WTC11 (cell line): ENCODE results near the gene IGFL2. TPM values are rescaled to one million over a fixed set of nuclear protein-coding genes. Genes with fewer than 3 reads are reported as not detected.
"Not testable (repeated sequence)": the region's sequence is repeated elsewhere in the genome, so short reads cannot be mapped to it uniquely, and the experiment has no call there.

ENCODE experiments used
- ATAC-seq: fragments of 200-7000 bp; cut with Tn5 transposase; 2 replicates; pipeline ENCODE4 v1.10.0; 2021; ENCODE audit warnings: mild to moderate bottlenecking, moderate library complexity
- CTCF ChIA-PET: fragments of 300-600 bp; sonication (Branson Sonifier 250); formaldehyde crosslinking; loops from one replicate; lab custom pipeline; 2021; ENCODE audit warnings: antibody characterized with exemption; lab: Charles Lee
- POLR2A ChIA-PET: fragments of 350-600 bp; sonication (Branson Sonifier 250); formaldehyde crosslinking; loops from one replicate; lab custom pipeline; 2021; ENCODE audit warnings: antibody characterized with exemption; lab: Charles Lee
- DNase-seq: peaks from one replicate; pipeline ENCODE4 v3.0.0; 2021; ENCODE audit warnings: low spot score
- H3K27ac Mint-ChIP-seq: 2 replicates; pipeline ENCODE4 v1.8.0; 2021; ENCODE audit warnings: mixed read lengths
- H3K27me3 Mint-ChIP-seq: 2 replicates; pipeline ENCODE4 v1.8.0; 2021; ENCODE audit warnings: low read depth, mild to moderate bottlenecking, moderate library complexity, mixed read lengths
- H3K36me3 Mint-ChIP-seq: 2 replicates; pipeline ENCODE4 v1.8.0; 2021; ENCODE audit warnings: mixed read lengths
- H3K4me1 Mint-ChIP-seq: 2 replicates; pipeline ENCODE4 v1.8.0; 2022; ENCODE audit warnings: mixed read lengths
- H3K4me3 Mint-ChIP-seq: 2 replicates; pipeline ENCODE4 v1.8.0; 2021; ENCODE audit warnings: mild to moderate bottlenecking, moderate library complexity, mixed read lengths
- H3K9me3 Mint-ChIP-seq: 2 replicates; pipeline ENCODE4 v1.8.0; 2021; ENCODE audit warnings: mixed read lengths
- CTCF ChIP-seq: fragments of 200-600 bp; IDR thresholded peaks from 2 replicates; pipeline ENCODE4 v1.8.0; 2022; ENCODE audit warnings: antibody characterized with exemption
- E2F1 ChIP-seq: sonication (generic); formaldehyde crosslinking; IDR thresholded peaks from 2 replicates; pipeline ENCODE4 v1.8.0; 2022; ENCODE audit warnings: mild to moderate bottlenecking, missing genetic modification reagents
- EMX1 ChIP-seq: fragments of 250-450 bp; sonication (Bioruptor Pico); IDR thresholded peaks from 2 replicates; pipeline ENCODE4 v1.8.0; 2021; ENCODE audit warnings: mild to moderate bottlenecking
- FOXK1 ChIP-seq: sonication (generic); formaldehyde crosslinking; IDR thresholded peaks from 2 replicates; pipeline ENCODE4 v1.8.0; 2022; ENCODE audit warnings: mild to moderate bottlenecking, moderate library complexity, missing genetic modification reagents
- GABPB1 ChIP-seq: sonication (generic); formaldehyde crosslinking; IDR thresholded peaks from 2 replicates; pipeline ENCODE4 v1.8.1; 2023; ENCODE audit warnings: mild to moderate bottlenecking, missing genetic modification reagents
- GTF2I ChIP-seq: fragments of 250-450 bp; sonication (Bioruptor Pico); conservative IDR thresholded peaks from 2 replicates; pipeline ENCODE4 v1.4.0; 2021; ENCODE audit warnings: mild to moderate bottlenecking
- HMGA2 ChIP-seq: fragments of 250-450 bp; sonication (Bioruptor Pico); IDR thresholded peaks from 2 replicates; pipeline ENCODE4 v1.4.0; 2021; ENCODE audit warnings: mild to moderate bottlenecking, moderate library complexity
- JUN ChIP-seq: sonication (generic); formaldehyde crosslinking; IDR thresholded peaks from 2 replicates; pipeline ENCODE4 v1.8.0; 2023; ENCODE audit warnings: mild to moderate bottlenecking, missing genetic modification reagents
- MLX ChIP-seq: sonication (generic); formaldehyde crosslinking; IDR thresholded peaks from 2 replicates; pipeline ENCODE4 v1.8.1; 2023; ENCODE audit warnings: mild to moderate bottlenecking, missing genetic modification reagents, moderate library complexity
- NFE2L1 ChIP-seq: sonication (generic); formaldehyde crosslinking; IDR thresholded peaks from 2 replicates; pipeline ENCODE4 v1.8.1; 2023; ENCODE audit warnings: missing genetic modification reagents
- NR3C1 ChIP-seq: sonication (generic); formaldehyde crosslinking; conservative IDR thresholded peaks from 2 replicates; pipeline ENCODE4 v1.8.1; 2023; ENCODE audit warnings: low read depth, mild to moderate bottlenecking, missing genetic modification reagents
- PRRX2 ChIP-seq: fragments of 250-450 bp; sonication (Bioruptor Pico); IDR thresholded peaks from 2 replicates; pipeline ENCODE4 v1.8.0; 2021; ENCODE audit warnings: mild to moderate bottlenecking
- RELA ChIP-seq: sonication (generic); formaldehyde crosslinking; IDR thresholded peaks from 2 replicates; pipeline ENCODE4 v1.8.1; 2022; ENCODE audit warnings: missing genetic modification reagents, mild to moderate bottlenecking, borderline replicate concordance
- SMAD4 ChIP-seq: sonication (generic); formaldehyde crosslinking; IDR thresholded peaks from 2 replicates; pipeline ENCODE4 v1.8.0; 2022; ENCODE audit warnings: mild to moderate bottlenecking, missing genetic modification reagents
- TEAD4 ChIP-seq: sonication (generic); formaldehyde crosslinking; IDR thresholded peaks from 2 replicates; pipeline ENCODE4 v1.8.0; 2022; ENCODE audit warnings: mild to moderate bottlenecking, missing genetic modification reagents
- ZBTB21 ChIP-seq: sonication (generic); formaldehyde crosslinking; IDR thresholded peaks from 2 replicates; pipeline ENCODE4 v1.8.1; 2023; ENCODE audit warnings: mild to moderate bottlenecking, missing genetic modification reagents, borderline replicate concordance
- ZNF219 ChIP-seq: sonication (generic); formaldehyde crosslinking; IDR thresholded peaks from 2 replicates; pipeline ENCODE4 v1.8.0; 2023; ENCODE audit warnings: missing genetic modification reagents, mild to moderate bottlenecking, borderline replicate concordance
- total RNA-seq: library from RNA; stranded (reverse); gene quantifications from 3 replicates; pipeline ENCODE4 v1.2.3, GENCODE V29; 2021
- TF ChIP-seq, protein P1 (sequence below): fragments of 250-450 bp; sonication (Bioruptor Pico); IDR thresholded peaks from 2 replicates; pipeline ENCODE4 v1.9.0; 2021; ENCODE audit warnings: moderate library complexity, mild to moderate bottlenecking, inconsistent platforms, borderline replicate concordance
- TF ChIP-seq, protein P2 (sequence below): sonication (generic); formaldehyde crosslinking; IDR thresholded peaks from 2 replicates; pipeline ENCODE4 v1.8.1; 2023; ENCODE audit warnings: mild to moderate bottlenecking, missing genetic modification reagents

IGFL2 gene
- total RNA-seq, 1 experiment from 2014 or later, result not detected

GRCh38 chr19:46191972-46192371 is 43.9 kb downstream of the IGFL2 start:
- H3K27me3 Mint-ChIP-seq, result no peaks in the 10 kb centered on the region; the same call in 1 of the 2 replicates
- H3K4me1 Mint-ChIP-seq, result no peaks in the 10 kb centered on the region
- POLR2A ChIA-PET, result no interaction called here
- CTCF ChIA-PET, result interaction anchor here (0.7 to 1.4 kb wide), 4 partner anchors 73 to 181 kb away, joined by 3 to 6 read pairs (median 6); no protein-coding TSS in a partner anchor
- H3K36me3 Mint-ChIP-seq, result no peaks in the 10 kb centered on the region
- no peak for DNase-seq
- H3K9me3 Mint-ChIP-seq, result no peaks in the 10 kb centered on the region
- no peak overlapping the region for H3K4me3 Mint-ChIP-seq
- no peak for TF ChIP-seq NFE2L1 (CRISPR knock-in tag)
- TF ChIP-seq JUN (CRISPR knock-in tag), result no peak
- H3K27ac Mint-ChIP-seq, result no peak overlapping the region
- no peak for ATAC-seq

- H3K4me3 Mint-ChIP-seq, CTCF ChIA-PET, ATAC-seq, H3K27me3 Mint-ChIP-seq, H3K4me1 Mint-ChIP-seq, DNase-seq, H3K27ac Mint-ChIP-seq, H3K36me3 Mint-ChIP-seq, H3K9me3 Mint-ChIP-seq: not testable (repeated sequence)
- POLR2A ChIA-PET, result interaction anchor here (0.5 kb wide), 1 partner anchor 62 kb away, joined by 5 read pairs; no protein-coding TSS in a partner anchor
Measured at GRCh38 chr19:46192626-46192991, 44.6 kb downstream of the IGFL2 start.

GRCh38 chr19:46192992-46193650 is 45.1 kb downstream of the IGFL2 start:
- DNase-seq (no peak), ATAC-seq (no peak)
- no peaks in the 10 kb centered on the region for H3K9me3 Mint-ChIP-seq
- peak; percentile 69 for TF ChIP-seq GABPB1 (CRISPR knock-in tag)
- TF ChIP-seq FOXK1 (CRISPR knock-in tag), result no peak
- H3K36me3 Mint-ChIP-seq, result no peaks in the 10 kb centered on the region
- CTCF ChIA-PET, result interaction anchor here (0.7 to 1.4 kb wide), 4 partner anchors 63 to 116 kb away, joined by 3 to 5 read pairs (median 4); no protein-coding TSS in a partner anchor
- H3K4me3 Mint-ChIP-seq, result no peak overlapping the region
- no peaks in the 10 kb centered on the region for H3K4me1 Mint-ChIP-seq
- peaks cover 2% of the 10 kb centered on the region; the same call in 1 of the 2 replicates for H3K27me3 Mint-ChIP-seq
- POLR2A ChIA-PET, result interaction anchor here (0.5 kb wide), 1 partner anchor 61 kb away, joined by 5 read pairs; no protein-coding TSS in a partner anchor
- no peak overlapping the region for H3K27ac Mint-ChIP-seq

DNA sequence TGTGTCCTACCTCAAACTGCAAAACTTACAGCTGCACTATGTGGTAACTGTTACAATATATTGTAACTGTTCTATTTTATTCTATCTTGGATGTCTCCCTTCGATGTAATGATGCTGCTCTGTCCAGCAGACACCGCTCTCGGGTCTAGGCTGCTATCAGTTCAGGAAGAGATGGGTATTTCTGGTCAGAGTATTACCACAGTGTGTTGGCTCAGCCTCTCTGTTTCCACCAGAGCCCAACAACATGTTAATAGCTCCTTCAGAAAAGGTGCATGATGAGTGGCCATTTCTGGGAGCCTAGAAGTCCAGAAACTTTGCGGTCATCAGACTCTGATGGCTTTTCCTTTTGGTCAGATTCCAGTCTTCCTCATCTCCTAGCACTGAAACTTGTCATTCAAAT is 45.6 kb downstream of the IGFL2 start:
- DNase-seq, result no peak
- peaks cover 2% of the 10 kb centered on the region; the same call in 1 of the 2 replicates for H3K27me3 Mint-ChIP-seq
- TF ChIP-seq HMGA2, result no peak
- no peak for TF ChIP-seq MLX
- TF ChIP-seq PRRX2 (CRISPR knock-in tag), result no peak
- TF ChIP-seq CTCF, result no peak
- TF ChIP-seq E2F1 (CRISPR knock-in tag), result no peak
- TF ChIP-seq, protein P1, sequence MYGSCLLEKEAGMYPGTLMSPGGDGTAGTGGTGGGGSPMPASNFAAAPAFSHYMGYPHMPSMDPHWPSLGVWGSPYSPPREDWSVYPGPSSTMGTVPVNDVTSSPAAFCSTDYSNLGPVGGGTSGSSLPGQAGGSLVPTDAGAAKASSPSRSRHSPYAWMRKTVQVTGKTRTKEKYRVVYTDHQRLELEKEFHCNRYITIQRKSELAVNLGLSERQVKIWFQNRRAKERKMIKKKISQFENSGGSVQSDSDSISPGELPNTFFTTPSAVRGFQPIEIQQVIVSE (CRISPR knock-in tag), result no peak
- TF ChIP-seq NR3C1 (CRISPR knock-in tag), result no peak
- TF ChIP-seq, protein P2, sequence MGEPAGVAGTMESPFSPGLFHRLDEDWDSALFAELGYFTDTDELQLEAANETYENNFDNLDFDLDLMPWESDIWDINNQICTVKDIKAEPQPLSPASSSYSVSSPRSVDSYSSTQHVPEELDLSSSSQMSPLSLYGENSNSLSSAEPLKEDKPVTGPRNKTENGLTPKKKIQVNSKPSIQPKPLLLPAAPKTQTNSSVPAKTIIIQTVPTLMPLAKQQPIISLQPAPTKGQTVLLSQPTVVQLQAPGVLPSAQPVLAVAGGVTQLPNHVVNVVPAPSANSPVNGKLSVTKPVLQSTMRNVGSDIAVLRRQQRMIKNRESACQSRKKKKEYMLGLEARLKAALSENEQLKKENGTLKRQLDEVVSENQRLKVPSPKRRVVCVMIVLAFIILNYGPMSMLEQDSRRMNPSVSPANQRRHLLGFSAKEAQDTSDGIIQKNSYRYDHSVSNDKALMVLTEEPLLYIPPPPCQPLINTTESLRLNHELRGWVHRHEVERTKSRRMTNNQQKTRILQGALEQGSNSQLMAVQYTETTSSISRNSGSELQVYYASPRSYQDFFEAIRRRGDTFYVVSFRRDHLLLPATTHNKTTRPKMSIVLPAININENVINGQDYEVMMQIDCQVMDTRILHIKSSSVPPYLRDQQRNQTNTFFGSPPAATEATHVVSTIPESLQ (CRISPR knock-in tag), result no peak
- TF ChIP-seq JUN (CRISPR knock-in tag), result no peak
- no peak for TF ChIP-seq ZNF219 (CRISPR knock-in tag)
- TF ChIP-seq ZBTB21 (CRISPR knock-in tag), result no peak
- TF ChIP-seq GTF2I (CRISPR knock-in tag), result no peak
- no peak for TF ChIP-seq EMX1 (CRISPR knock-in tag)
- no peak for TF ChIP-seq TEAD4
- TF ChIP-seq SMAD4, result no peak
- TF ChIP-seq RELA, result no peak
- H3K4me3 Mint-ChIP-seq, result no peak overlapping the region
- no peak overlapping the region; the same call in 1 of the 2 replicates for H3K27ac Mint-ChIP-seq
- no peak for ATAC-seq
- H3K9me3 Mint-ChIP-seq, result no peaks in the 10 kb centered on the region
- POLR2A ChIA-PET, result no interaction called here
- CTCF ChIA-PET, result interaction anchor here (0.7 to 1.4 kb wide), 6 partner anchors 63 to 177 kb away, joined by 3 to 5 read pairs (median 4); no protein-coding TSS in a partner anchor
- H3K4me1 Mint-ChIP-seq, result no peaks in the 10 kb centered on the region
- H3K36me3 Mint-ChIP-seq, result no peaks in the 10 kb centered on the region
